ENCODE data around the gene NAT9.
A peak's percentile ranks its signal among the peaks of the same experiment; 100 is the strongest.

NAT9 gene

GRCh38 chr17:74804683-74805082 is 28.5 kb upstream of the NAT9 start:
- DNase-seq, result no peak

- DNase-seq, result peak; percentile 6
These were observed 27.8 kb upstream of the NAT9 start for GRCh38 chr17:74803971-74804370.

GRCh38 chr17:74803388-74803930 is 27.3 kb upstream of the NAT9 start:
- no peak for DNase-seq

GRCh38 chr17:74801896-74802295 is 25.8 kb upstream of the NAT9 start:
- DNase-seq, result no peak

GRCh38 chr17:74800531-74800930 is 24.4 kb upstream of the NAT9 start:
- DNase-seq, result no peak

- no peak for DNase-seq
These were observed 23.0 kb upstream of the NAT9 start for GRCh38 chr17:74799097-74799496.

GRCh38 chr17:74798239-74798707 is 22.1 kb upstream of the NAT9 start:
- no peak for DNase-seq

- DNase-seq, result no peak
These were observed 21.7 kb upstream of the NAT9 start for GRCh38 chr17:74797824-74798223.

- DNase-seq, result peak; percentile 40
These were observed 20.7 kb upstream of the NAT9 start for GRCh38 chr17:74796866-74797265.

- DNase-seq, result no peak
These were observed 20.1 kb upstream of the NAT9 start for GRCh38 chr17:74796211-74796610.

GRCh38 chr17:74795327-74796020 is 19.3 kb upstream of the NAT9 start:
- DNase-seq, result peak; percentile 24

- DNase-seq, result no peak
These were observed 16.5 kb upstream of the NAT9 start for GRCh38 chr17:74792586-74793105.

GRCh38 chr17:74790161-74791058 is 14.3 kb upstream of the NAT9 start:
- no peak for DNase-seq

GRCh38 chr17:74786431-74787055 is 10.4 kb upstream of the NAT9 start:
- no peak for DNase-seq

GRCh38 chr17:74785981-74786360 is 9.8 kb upstream of the NAT9 start:
- DNase-seq, result no peak

GRCh38 chr17:74785096-74785980 is 9.2 kb upstream of the NAT9 start:
- DNase-seq, result no peak

GRCh38 chr17:74784125-74784810 is 8.1 kb upstream of the NAT9 start:
- DNase-seq, result no peak

GRCh38 chr17:74782571-74782970 is 6.4 kb upstream of the NAT9 start:
- no peak for DNase-seq

GRCh38 chr17:74780443-74781238 is 4.5 kb upstream of the NAT9 start:
- no peak for DNase-seq

GRCh38 chr17:74779948-74780400 is 3.8 kb upstream of the NAT9 start:
- DNase-seq, result no peak

Data from DMS79 treated with DMSO at 0.1 percent for 48 hours (cell line).